Measurements from ENCODE around the gene PSENEN. TPM values are rescaled to one million over a fixed set of nuclear protein-coding genes. Genes with fewer than 3 reads are reported as not detected.
"Not testable (repeated sequence)": the region's sequence is repeated elsewhere in the genome, so short reads cannot be mapped to it uniquely, and the experiment has no call there.

The PSENEN gene
- polyA plus RNA-seq, 2 of the 4 experiments (the other 2 are of a cell fraction): 111 to 191 TPM

- no peak overlapping the region for H3K4me2 ChIP-seq
- peaks cover 9% of the 10 kb centered on the region for H3K4me1 ChIP-seq
- DNase-seq (ENCODE audit: low read depth in 1 of 2, low spot score in 1 of 2) (no peak), ATAC-seq (no peak), FAIRE-seq (no peak)
- TF ChIP-seq CBX8 (IDR thresholded peaks at IDR 0.05): no peak
- TF ChIP-seq, protein P1, sequence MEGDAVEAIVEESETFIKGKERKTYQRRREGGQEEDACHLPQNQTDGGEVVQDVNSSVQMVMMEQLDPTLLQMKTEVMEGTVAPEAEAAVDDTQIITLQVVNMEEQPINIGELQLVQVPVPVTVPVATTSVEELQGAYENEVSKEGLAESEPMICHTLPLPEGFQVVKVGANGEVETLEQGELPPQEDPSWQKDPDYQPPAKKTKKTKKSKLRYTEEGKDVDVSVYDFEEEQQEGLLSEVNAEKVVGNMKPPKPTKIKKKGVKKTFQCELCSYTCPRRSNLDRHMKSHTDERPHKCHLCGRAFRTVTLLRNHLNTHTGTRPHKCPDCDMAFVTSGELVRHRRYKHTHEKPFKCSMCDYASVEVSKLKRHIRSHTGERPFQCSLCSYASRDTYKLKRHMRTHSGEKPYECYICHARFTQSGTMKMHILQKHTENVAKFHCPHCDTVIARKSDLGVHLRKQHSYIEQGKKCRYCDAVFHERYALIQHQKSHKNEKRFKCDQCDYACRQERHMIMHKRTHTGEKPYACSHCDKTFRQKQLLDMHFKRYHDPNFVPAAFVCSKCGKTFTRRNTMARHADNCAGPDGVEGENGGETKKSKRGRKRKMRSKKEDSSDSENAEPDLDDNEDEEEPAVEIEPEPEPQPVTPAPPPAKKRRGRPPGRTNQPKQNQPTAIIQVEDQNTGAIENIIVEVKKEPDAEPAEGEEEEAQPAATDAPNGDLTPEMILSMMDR (IDR thresholded peaks at IDR 0.05): no peak
- no peak overlapping the region for H3K4me3 ChIP-seq
- CTCF ChIA-PET: interaction anchor here (1.0 to 3.0 kb wide), 7 partner anchors 9 to 208 kb away, joined by 3 to 18 read pairs (median 4); partner anchors contain the start of genes PSENEN and U2AF1L4
- no peaks in the 10 kb centered on the region for H3K9me3 ChIP-seq
- 95% methylated on average over 24 of the region's 24 CpGs for WGBS (ENCODE audit: missing lambda C conversion rate)
- H3K27ac ChIP-seq: no peak overlapping the region
- POLR2A ChIA-PET: interaction anchor here (1.0 to 1.7 kb wide), 2 partner anchors 16 to 25 kb away, joined by 3 to 8 read pairs; partner anchors contain the start of gene LIN37
Observed at GRCh38 chr19:35723671-35724070, 21.8 kb upstream of the PSENEN start.

- not testable (repeated sequence) for H3K27ac ChIP-seq; DNase-seq (ENCODE audit: low read depth in 1 of 2, low spot score in 1 of 2); ATAC-seq; H3K9me3 ChIP-seq; FAIRE-seq; H3K4me2 ChIP-seq; H3K4me3 ChIP-seq; H3K4me1 ChIP-seq
- ChIA-PET POLR2A (interaction anchor here (1.7 kb wide), 1 partner anchor 16 kb away, joined by 8 read pairs; no protein-coding TSS in a partner anchor), CTCF (interaction anchor here (1.1 to 3.0 kb wide), 6 partner anchors 8 to 207 kb away, joined by 3 to 18 read pairs (median 6); partner anchors contain the start of genes PSENEN and U2AF1L4)
- whole genome bisulfite sequencing (ENCODE audit: missing lambda C conversion rate): 94% methylated on average over 7 of the region's 7 CpGs
Observed at GRCh38 chr19:35724132-35724531, 21.3 kb upstream of the PSENEN start.

GRCh38 chr19:35724560-35724959 is 20.9 kb upstream of the PSENEN start:
- no peak for DNase-seq (ENCODE audit: low read depth in 1 of 2, low spot score in 1 of 2)
- ChIA-PET CTCF (interaction anchor here (1.0 to 3.0 kb wide), 7 partner anchors 10 to 207 kb away, joined by 3 to 18 read pairs (median 5); partner anchors contain the start of genes PSENEN and U2AF1L4), POLR2A (interaction anchor here (1.7 kb wide), 1 partner anchor 15 kb away, joined by 8 read pairs; no protein-coding TSS in a partner anchor)
- H3K9me3 ChIP-seq: no peaks in the 10 kb centered on the region
- no peak for ATAC-seq
- WGBS (ENCODE audit: missing lambda C conversion rate): 92% methylated on average over 12 of the region's 12 CpGs
- no peak overlapping the region for H3K4me3 ChIP-seq
- H3K27ac ChIP-seq: no peak overlapping the region
- no peak for FAIRE-seq
- TF ChIP-seq KDM1A (IDR thresholded peaks at IDR 0.05; ENCODE audit: low read depth) (no peak), MAX (IDR thresholded peaks at IDR 0.05) (no peak), HEYL (CRISPR knock-in tag; IDR thresholded peaks at IDR 0.05) (no peak), ZSCAN20 (CRISPR knock-in tag; IDR thresholded peaks at IDR 0.05) (no peak), NR3C1 (IDR thresholded peaks at IDR 0.05) (no peak), POLR2AphosphoS2 (conservative IDR thresholded peaks at IDR 0.05; ENCODE audit: low read length) (no peak), RNF2 (IDR thresholded peaks at IDR 0.05; ENCODE audit: borderline replicate concordance, low read depth) (no peak), TFCP2L1 (CRISPR knock-in tag; IDR thresholded peaks at IDR 0.05) (no peak), HOXA7 (CRISPR knock-in tag; IDR thresholded peaks at IDR 0.05) (no peak), REST (IDR thresholded peaks at IDR 0.05) (no peak), PBX3 (IDR thresholded peaks at IDR 0.05) (no peak), ESRRA (IDR thresholded peaks at IDR 0.05; ENCODE audit: borderline replicate concordance, low read length) (no peak), HMGXB4 (CRISPR knock-in tag; IDR thresholded peaks at IDR 0.05; ENCODE audit: borderline replicate concordance) (no peak), HOXB5 (CRISPR knock-in tag; IDR thresholded peaks at IDR 0.05) (no peak)
- peaks cover 1% of the 10 kb centered on the region for H3K4me1 ChIP-seq
- H3K4me2 ChIP-seq: no peak overlapping the region

All from A549 (cell line).